Measurements from ENCODE around the gene SV2C.

The SV2C gene

GRCh38 chr5:76271836-76272235, 188.7 kb downstream of the SV2C start:
- no peak overlapping the region for H3K9ac ChIP-seq (ENCODE audit: low read depth, low read length)
- H2AFZ ChIP-seq (ENCODE audit: low read depth, low read length), result no peak overlapping the region
- no peaks in the 10 kb centered on the region for H3K9me3 ChIP-seq (ENCODE audit: insufficient read depth, low read length, severe bottlenecking)
- TF ChIP-seq, protein P1, sequence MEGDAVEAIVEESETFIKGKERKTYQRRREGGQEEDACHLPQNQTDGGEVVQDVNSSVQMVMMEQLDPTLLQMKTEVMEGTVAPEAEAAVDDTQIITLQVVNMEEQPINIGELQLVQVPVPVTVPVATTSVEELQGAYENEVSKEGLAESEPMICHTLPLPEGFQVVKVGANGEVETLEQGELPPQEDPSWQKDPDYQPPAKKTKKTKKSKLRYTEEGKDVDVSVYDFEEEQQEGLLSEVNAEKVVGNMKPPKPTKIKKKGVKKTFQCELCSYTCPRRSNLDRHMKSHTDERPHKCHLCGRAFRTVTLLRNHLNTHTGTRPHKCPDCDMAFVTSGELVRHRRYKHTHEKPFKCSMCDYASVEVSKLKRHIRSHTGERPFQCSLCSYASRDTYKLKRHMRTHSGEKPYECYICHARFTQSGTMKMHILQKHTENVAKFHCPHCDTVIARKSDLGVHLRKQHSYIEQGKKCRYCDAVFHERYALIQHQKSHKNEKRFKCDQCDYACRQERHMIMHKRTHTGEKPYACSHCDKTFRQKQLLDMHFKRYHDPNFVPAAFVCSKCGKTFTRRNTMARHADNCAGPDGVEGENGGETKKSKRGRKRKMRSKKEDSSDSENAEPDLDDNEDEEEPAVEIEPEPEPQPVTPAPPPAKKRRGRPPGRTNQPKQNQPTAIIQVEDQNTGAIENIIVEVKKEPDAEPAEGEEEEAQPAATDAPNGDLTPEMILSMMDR (IDR thresholded peaks at IDR 0.05; ENCODE audit: borderline replicate concordance, extremely low read depth, low read length, poor library complexity, severe bottlenecking), result no peak
- TF ChIP-seq EZH2 (IDR thresholded peaks at IDR 0.05; ENCODE audit: borderline replicate concordance, low read depth, low read length, severe bottlenecking), result no peak
- H3K36me3 ChIP-seq (ENCODE audit: insufficient read depth, low read length), result no peaks in the 10 kb centered on the region
- H3K4me1 ChIP-seq (ENCODE audit: insufficient read depth, low read length), result no peaks in the 10 kb centered on the region
- DNase-seq (no peak), ATAC-seq (ENCODE audit: insufficient read depth, low read depth) (no peak)
- no peaks in the 10 kb centered on the region for H4K20me1 ChIP-seq (ENCODE audit: insufficient read depth, low read length)
- no peak overlapping the region for H3K4me3 ChIP-seq (ENCODE audit: low read depth in 1 of 2, low read length in 2 of 2)
- H3K27me3 ChIP-seq (ENCODE audit: insufficient read depth, low read length, poor library complexity), result no peaks in the 10 kb centered on the region
- H3K27ac ChIP-seq (ENCODE audit: low read length), result no peak overlapping the region
- no peaks in the 10 kb centered on the region for H3K79me2 ChIP-seq (ENCODE audit: insufficient read depth, low read length)
- no peak overlapping the region for H3K4me2 ChIP-seq (ENCODE audit: insufficient read depth, low read length)

DNA sequence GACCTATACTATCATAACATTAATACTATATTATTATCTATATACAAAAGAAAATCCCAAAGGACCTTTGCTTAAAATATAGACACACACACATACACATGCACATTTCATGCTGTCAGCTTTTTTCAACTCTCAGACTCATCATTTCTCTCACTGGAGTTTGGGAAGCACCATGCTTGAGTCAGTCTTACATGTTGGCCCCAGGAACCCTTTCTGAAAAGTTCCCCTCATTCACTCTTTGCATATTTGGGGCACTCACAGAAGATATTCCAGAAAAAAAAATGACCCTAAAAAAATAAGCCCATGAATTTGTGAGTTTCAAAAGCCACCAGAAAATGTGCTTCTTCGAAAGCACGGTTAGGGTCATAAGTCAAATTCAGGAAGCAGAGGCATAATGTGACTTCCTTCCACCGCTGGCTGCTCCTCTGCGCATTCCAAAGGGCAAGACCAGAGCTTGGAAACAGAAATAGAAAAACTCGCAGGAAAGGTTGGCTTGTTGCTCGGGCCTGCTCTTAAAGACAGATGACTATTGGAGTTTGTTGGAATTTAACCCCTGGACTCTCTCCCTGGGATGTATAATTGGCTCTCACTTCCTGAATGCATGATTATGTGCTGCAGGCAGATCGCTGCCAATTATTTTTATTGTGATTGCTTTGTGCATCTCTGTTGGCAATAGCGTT, 190.2 kb downstream of the SV2C start:
- H3K79me2 ChIP-seq (ENCODE audit: insufficient read depth, low read length), result no peaks in the 10 kb centered on the region
- ATAC-seq (ENCODE audit: insufficient read depth, low read depth), result no peak

DNA sequence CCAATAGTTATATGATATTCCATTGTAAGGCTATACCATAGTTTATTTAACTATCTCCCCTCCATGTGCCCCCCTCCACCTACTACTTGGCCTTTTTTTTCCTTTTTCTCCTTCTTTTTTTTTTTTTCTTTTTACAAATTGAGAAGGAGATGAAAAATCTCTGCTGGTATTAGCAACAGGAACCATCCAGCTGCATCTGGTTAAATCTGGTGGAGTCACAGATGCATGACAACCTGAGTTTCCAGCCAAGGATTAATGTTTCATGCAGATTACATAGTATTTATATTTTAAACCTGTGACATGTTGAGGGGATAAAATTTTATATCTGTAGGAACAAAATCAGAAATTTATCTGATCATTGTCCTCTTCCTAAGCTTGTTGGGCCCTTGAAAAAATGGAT, 191.4 kb downstream of the SV2C start:
- DNase-seq, result no peak
- Histone ChIP-seq H3K79me2 (ENCODE audit: insufficient read depth, low read length) (no peaks in the 10 kb centered on the region), H3K4me3 (ENCODE audit: low read depth in 1 of 2, low read length in 2 of 2) (no peak overlapping the region), H3K4me2 (ENCODE audit: insufficient read depth, low read length) (no peak overlapping the region), H3K9me3 (ENCODE audit: insufficient read depth, low read length, severe bottlenecking) (no peaks in the 10 kb centered on the region), H2AFZ (ENCODE audit: low read depth, low read length) (no peak overlapping the region), H3K36me3 (ENCODE audit: insufficient read depth, low read length) (no peaks in the 10 kb centered on the region), H3K9ac (ENCODE audit: low read depth, low read length) (no peak overlapping the region), H3K27me3 (ENCODE audit: insufficient read depth, low read length, poor library complexity) (no peaks in the 10 kb centered on the region), H3K27ac (ENCODE audit: low read length) (no peak overlapping the region), H4K20me1 (ENCODE audit: insufficient read depth, low read length) (no peaks in the 10 kb centered on the region), H3K4me1 (ENCODE audit: insufficient read depth, low read length) (no peaks in the 10 kb centered on the region)
- ATAC-seq (ENCODE audit: insufficient read depth, low read depth), result no peak
- TF ChIP-seq, protein P1 (IDR thresholded peaks at IDR 0.05; ENCODE audit: borderline replicate concordance, extremely low read depth, low read length, poor library complexity, severe bottlenecking), result no peak
- no peak for TF ChIP-seq EZH2 (IDR thresholded peaks at IDR 0.05; ENCODE audit: borderline replicate concordance, low read depth, low read length, severe bottlenecking)

More for the DNA sequence above, 190.2 kb downstream of the SV2C start:
- Histone ChIP-seq H3K9me3 (ENCODE audit: insufficient read depth, low read length, severe bottlenecking) (no peaks in the 10 kb centered on the region), H4K20me1 (ENCODE audit: insufficient read depth, low read length) (no peaks in the 10 kb centered on the region), H3K4me2 (ENCODE audit: insufficient read depth, low read length) (no peak overlapping the region), H3K4me1 (ENCODE audit: insufficient read depth, low read length) (no peaks in the 10 kb centered on the region), H3K27me3 (ENCODE audit: insufficient read depth, low read length, poor library complexity) (no peaks in the 10 kb centered on the region), H3K36me3 (ENCODE audit: insufficient read depth, low read length) (no peaks in the 10 kb centered on the region), H3K4me3 (ENCODE audit: low read depth in 1 of 2, low read length in 2 of 2) (no peak overlapping the region), H3K27ac (ENCODE audit: low read length) (no peak overlapping the region), H2AFZ (ENCODE audit: low read depth, low read length) (no peak overlapping the region), H3K9ac (ENCODE audit: low read depth, low read length) (no peak overlapping the region)
- no peak for DNase-seq
- no peak for TF ChIP-seq EZH2 (IDR thresholded peaks at IDR 0.05; ENCODE audit: borderline replicate concordance, low read depth, low read length, severe bottlenecking)
- TF ChIP-seq, protein P1 (IDR thresholded peaks at IDR 0.05; ENCODE audit: borderline replicate concordance, extremely low read depth, low read length, poor library complexity, severe bottlenecking), result no peak
